CD4-positive, alpha-beta T cell (primary cell): ENCODE measurements around the gene VEGFD. TPM values are rescaled to one million over a fixed set of nuclear protein-coding genes. Genes with fewer than 3 reads are reported as not detected.

Experiments used
- ATAC-seq: fragments of 200-7000 bp; cut with Tn5 transposase; one replicate; pipeline ENCODE4 v1.10.0; 2022; ENCODE audit warnings: mild to moderate bottlenecking; ENCODE audit not compliant: poor library complexity
- CTCF ChIA-PET: fragments of 350-600 bp; sonication (Branson Sonifier 250); formaldehyde crosslinking; loops from one replicate; lab custom pipeline; 2021; ENCODE audit warnings: antibody characterized with exemption, inconsistent platforms; lab: Charles Lee
- POLR2A ChIA-PET: fragments of 350-600 bp; sonication (Branson Sonifier 250); formaldehyde crosslinking; loops from one replicate; lab custom pipeline; 2021; ENCODE audit warnings: antibody characterized with exemption, inconsistent platforms; lab: Charles Lee
- DNase-seq, 14 experiments: peaks; one replicate each; pipeline ENCODE4 v3.0.0-alpha.2; 2013 to 2020; ENCODE audit warnings: mixed read lengths in 2 of 14
- H3K27ac ChIP-seq, 2 donors: one replicate each; pipeline versions ENCODE4 v1.5.1 to v1.7.0; 2013; ENCODE audit warnings: low read length in 2 of 2, low read depth in 1 of 2, mild to moderate bottlenecking in 1 of 2
- H3K27me3 ChIP-seq, 2 experiments: 1 replicate in 1 of 2; 2 replicates in 1 of 2; pipeline versions ENCODE4 v1.6.1 to v1.7.0; 2013; ENCODE audit warnings: low read length in 2 of 2, control low read depth in 1 of 2, mild to moderate bottlenecking in 1 of 2, moderate library complexity in 1 of 2; ENCODE audit not compliant: insufficient read depth in 2 of 2, control insufficient read depth in 1 of 2
- H3K36me3 ChIP-seq: one replicate; pipeline ENCODE4 v1.6.1; 2013; ENCODE audit warnings: low read length, control low read depth; ENCODE audit not compliant: insufficient read depth
- H3K4me1 ChIP-seq: one replicate; pipeline ENCODE4 v1.6.1; 2013; ENCODE audit warnings: low read length, control low read depth; ENCODE audit not compliant: insufficient read depth
- H3K4me3 ChIP-seq: one replicate; pipeline ENCODE4 v1.5.1; 2013; ENCODE audit warnings: mild to moderate bottlenecking, low read length, moderate library complexity
- H3K9me3 ChIP-seq, 2 experiments: 1 replicate in 1 of 2; 2 replicates in 1 of 2; pipeline versions ENCODE4 v1.6.1 to v1.7.0; 2013; ENCODE audit warnings: low read length in 2 of 2, mild to moderate bottlenecking in 2 of 2, control low read depth in 1 of 2, moderate library complexity in 1 of 2; ENCODE audit not compliant: control insufficient read depth in 1 of 2, insufficient read depth in 1 of 2
- H3K27ac Mint-ChIP-seq: one replicate; pipeline ENCODE4 v1.8.0; 2020; ENCODE audit warnings: mixed read lengths
- H3K27me3 Mint-ChIP-seq: one replicate; pipeline ENCODE4 v1.8.0; 2021; ENCODE audit warnings: mixed read lengths
- H3K36me3 Mint-ChIP-seq: one replicate; pipeline ENCODE4 v1.8.0; 2021; ENCODE audit warnings: low read depth, mixed read lengths
- H3K4me1 Mint-ChIP-seq: one replicate; pipeline ENCODE4 v1.8.0; 2021; ENCODE audit warnings: low read depth, mixed read lengths
- H3K4me3 Mint-ChIP-seq: one replicate; pipeline ENCODE4 v1.8.0; 2020; ENCODE audit warnings: mild to moderate bottlenecking, mixed read lengths
- H3K9me3 Mint-ChIP-seq: one replicate; pipeline ENCODE4 v1.8.0; 2020; ENCODE audit warnings: mixed read lengths
- intact Hi-C, 2 experiments: fragments of 100-400 bp; cut with DNase I in 1 of 2; cut with micrococcal nuclease in 1 of 2; formaldehyde crosslinking; loops; one replicate each; pipeline versions ENCODE4 v1.15.1 to v1.9.0; 2023 to 2025; cut with DNase I, micrococcal nuclease
- total RNA-seq, 174 experiments: library from RNA in 2 of 174; stranded (reverse) in 2 of 174; gene quantifications; one replicate each; pipeline ENCODE4 v1.2.3 and lab custom pipeline; 2021 to 2026
- TF ChIP-seq, protein P1 (sequence below): fragments of 200-600 bp; IDR thresholded peaks from one replicate; pipeline ENCODE4 v1.8.0; 2022; ENCODE audit warnings: antibody characterized with exemption, mild to moderate bottlenecking

VEGFD gene
- total RNA-seq, 2 experiments from 2014 or later = not detected

DNA sequence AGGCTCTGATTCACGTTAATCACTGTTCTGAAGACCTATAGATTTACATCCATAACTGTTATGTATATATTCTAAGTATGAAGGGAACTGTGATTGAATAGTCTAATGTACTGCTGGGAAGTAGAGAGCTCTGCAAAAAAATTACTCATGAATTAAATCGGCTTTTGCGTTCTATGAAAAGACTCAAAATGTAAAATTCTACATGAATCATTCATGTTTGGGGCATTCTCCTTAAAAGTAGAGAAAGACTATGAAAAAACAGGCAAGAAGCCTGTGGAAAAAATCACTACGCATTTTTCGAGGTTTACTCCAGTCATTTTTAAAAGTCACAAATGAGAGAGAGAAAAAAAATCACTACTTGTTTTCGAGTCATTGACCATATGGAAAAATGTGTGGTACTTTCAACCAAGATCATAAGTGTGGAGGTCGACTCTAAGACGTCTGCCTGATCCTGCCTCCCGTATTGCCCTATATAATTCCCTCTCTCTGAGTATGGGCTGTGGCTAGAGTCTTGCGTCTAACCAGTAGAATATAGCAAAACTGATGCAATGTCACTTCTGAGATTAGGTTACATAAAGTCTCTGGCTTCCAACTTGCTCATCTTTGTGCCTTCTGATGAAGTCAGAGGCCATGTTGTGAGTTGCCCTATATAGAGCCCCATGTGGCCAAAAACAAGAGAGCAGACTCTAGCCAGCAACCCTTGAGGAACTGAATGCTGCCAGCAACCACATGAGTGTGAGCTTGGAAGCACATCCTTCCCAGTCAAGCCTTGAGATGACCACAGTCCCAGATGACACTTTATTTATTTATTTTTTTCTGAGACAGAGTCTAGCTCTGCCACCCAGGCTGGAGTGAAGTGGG lies 32.1 kb upstream of the VEGFD start:
- intact Hi-C loops = no loop called here
- Mint-ChIP-seq H3K36me3 (no peaks in the 10 kb centered on the region), H3K9me3 (no peaks in the 10 kb centered on the region), H3K4me3 (no peak overlapping the region), H3K27ac (no peak overlapping the region), H3K4me1 (no peaks in the 10 kb centered on the region), H3K27me3 (no peaks in the 10 kb centered on the region)
- no peak overlapping the region for H3K27ac ChIP-seq
- ATAC-seq = no peak
- no peak for DNase-seq
- H3K9me3 ChIP-seq = peaks cover 0 to 5% of the 10 kb centered on the region in 2 experiments
- TF ChIP-seq, protein P1, sequence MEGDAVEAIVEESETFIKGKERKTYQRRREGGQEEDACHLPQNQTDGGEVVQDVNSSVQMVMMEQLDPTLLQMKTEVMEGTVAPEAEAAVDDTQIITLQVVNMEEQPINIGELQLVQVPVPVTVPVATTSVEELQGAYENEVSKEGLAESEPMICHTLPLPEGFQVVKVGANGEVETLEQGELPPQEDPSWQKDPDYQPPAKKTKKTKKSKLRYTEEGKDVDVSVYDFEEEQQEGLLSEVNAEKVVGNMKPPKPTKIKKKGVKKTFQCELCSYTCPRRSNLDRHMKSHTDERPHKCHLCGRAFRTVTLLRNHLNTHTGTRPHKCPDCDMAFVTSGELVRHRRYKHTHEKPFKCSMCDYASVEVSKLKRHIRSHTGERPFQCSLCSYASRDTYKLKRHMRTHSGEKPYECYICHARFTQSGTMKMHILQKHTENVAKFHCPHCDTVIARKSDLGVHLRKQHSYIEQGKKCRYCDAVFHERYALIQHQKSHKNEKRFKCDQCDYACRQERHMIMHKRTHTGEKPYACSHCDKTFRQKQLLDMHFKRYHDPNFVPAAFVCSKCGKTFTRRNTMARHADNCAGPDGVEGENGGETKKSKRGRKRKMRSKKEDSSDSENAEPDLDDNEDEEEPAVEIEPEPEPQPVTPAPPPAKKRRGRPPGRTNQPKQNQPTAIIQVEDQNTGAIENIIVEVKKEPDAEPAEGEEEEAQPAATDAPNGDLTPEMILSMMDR = no peak
- no peaks in the 10 kb centered on the region for H3K4me1 ChIP-seq
- no peak overlapping the region for H3K4me3 ChIP-seq
- ChIA-PET POLR2A (no interaction called here), CTCF (no interaction called here)
- no peaks in the 10 kb centered on the region for H3K36me3 ChIP-seq
- no peaks in the 10 kb centered on the region for H3K27me3 ChIP-seq

- H3K27me3 ChIP-seq = no peaks in the 10 kb centered on the region
- peaks cover 3% of the 10 kb centered on the region for H3K27me3 Mint-ChIP-seq
- intact Hi-C loops = no loop called here
- H3K36me3 ChIP-seq = no peaks in the 10 kb centered on the region
- ChIA-PET POLR2A (no interaction called here), CTCF (no interaction called here)
- H3K4me3 Mint-ChIP-seq = no peak overlapping the region
- H3K4me3 ChIP-seq = no peak overlapping the region
- TF ChIP-seq, protein P1 = no peak
- no peak for DNase-seq
- H3K9me3 Mint-ChIP-seq = no peaks in the 10 kb centered on the region
- no peak overlapping the region for H3K27ac ChIP-seq
- H3K4me1 Mint-ChIP-seq = no peaks in the 10 kb centered on the region
- H3K27ac Mint-ChIP-seq = no peak overlapping the region
- H3K4me1 ChIP-seq = no peaks in the 10 kb centered on the region
- no peak for ATAC-seq
- H3K9me3 ChIP-seq = peaks cover 0 to 5% of the 10 kb centered on the region in 2 experiments
- no peaks in the 10 kb centered on the region for H3K36me3 Mint-ChIP-seq
Measured at GRCh38 chrX:15413101-15413500, 28.9 kb upstream of the VEGFD start.

- Mint-ChIP-seq H3K27me3 (peaks cover 3% of the 10 kb centered on the region), H3K36me3 (no peaks in the 10 kb centered on the region), H3K27ac (no peak overlapping the region), H3K4me1 (no peaks in the 10 kb centered on the region), H3K9me3 (no peaks in the 10 kb centered on the region), H3K4me3 (no peak overlapping the region)
- Histone ChIP-seq H3K9me3 (no peaks in the 10 kb centered on the region), H3K4me3 (no peak overlapping the region), H3K27ac (no peak overlapping the region), H3K36me3 (no peaks in the 10 kb centered on the region), H3K27me3 (no peaks in the 10 kb centered on the region), H3K4me1 (no peaks in the 10 kb centered on the region)
- ATAC-seq (no peak), DNase-seq (no peak)
- ChIA-PET POLR2A (no interaction called here), CTCF (no interaction called here)
- intact Hi-C loops = no loop called here
- TF ChIP-seq, protein P1 = no peak
Measured at GRCh38 chrX:15410947-15411346, 26.7 kb upstream of the VEGFD start.
